ENCODE data around the gene GAPDH. TPM values are rescaled to one million over a fixed set of nuclear protein-coding genes. Genes with fewer than 3 reads are reported as not detected.
A peak's percentile ranks its signal among the peaks of the same experiment; 100 is the strongest.
"Not testable (repeated sequence)": the region's sequence is repeated elsewhere in the genome, so short reads cannot be mapped to it uniquely, and the experiment has no call there.

The GAPDH gene
- total and polyA plus RNA-seq, 3 experiments from 2014 or later: 1,770 to 7,238 (median 7,182) TPM

GRCh38 chr12:6494258-6494743, 40.0 kb upstream of the GAPDH start:
- H3K9me3 Mint-ChIP-seq: no peaks in the 10 kb centered on the region
- Histone ChIP-seq H3K27me3 (ENCODE audit: insufficient read depth, low read length, poor library complexity, severe bottlenecking) (no peaks in the 10 kb centered on the region), H3K4me3 (ENCODE audit: low read length) (peak overlapping the region; percentile 93), H3K9me3 (ENCODE audit: low read length) (no peaks in the 10 kb centered on the region), H3K4me1 (ENCODE audit: insufficient read depth, low read length) (peaks cover 28% of the 10 kb centered on the region), H3K36me3 (ENCODE audit: insufficient read depth, low read length) (peaks cover 9% of the 10 kb centered on the region), H3K27ac (ENCODE audit: low read depth, low read length) (peak overlapping the region; percentile 76)
- peak overlapping the region; percentile 88 to 99 (median 94) for H3K27ac Mint-ChIP-seq
- no peak for DNase-seq
- H3K4me3 Mint-ChIP-seq: peak overlapping the region; percentile 87 to 99 (median 95)
- H3K36me3 Mint-ChIP-seq: peaks cover 0 to 36% (median 2%) of the 10 kb centered on the region in 3 donors
- POLR2A ChIA-PET: interaction anchor here (0.8 to 2.8 kb wide), 2 partner anchors 38 to 40 kb away, joined by 3 to 16 read pairs; partner anchors contain the start of gene GAPDH
- H3K27me3 Mint-ChIP-seq: peaks cover 0 to 2% of the 10 kb centered on the region in 2 donors
- peaks cover 34 to 44% (median 43%) of the 10 kb centered on the region in 3 donors for H3K4me1 Mint-ChIP-seq
- CTCF ChIA-PET: interaction anchor here (0.8 to 3.7 kb wide), 5 partner anchors 29 to 159 kb away, joined by 3 to 14 read pairs (median 3); no protein-coding TSS in a partner anchor

- Histone ChIP-seq H3K27me3 (ENCODE audit: insufficient read depth, low read length, poor library complexity, severe bottlenecking) (no peaks in the 10 kb centered on the region), H3K27ac (ENCODE audit: low read depth, low read length) (no peak overlapping the region), H3K9me3 (ENCODE audit: low read length) (no peaks in the 10 kb centered on the region), H3K4me1 (ENCODE audit: insufficient read depth, low read length) (peaks cover 28% of the 10 kb centered on the region), H3K4me3 (ENCODE audit: low read length) (peak overlapping the region; percentile 93), H3K36me3 (ENCODE audit: insufficient read depth, low read length) (peaks cover 9% of the 10 kb centered on the region)
- Mint-ChIP-seq H3K4me3 (peak overlapping the region; percentile 19 to 99 (median 95)), H3K4me1 (peaks cover 34 to 44% (median 43%) of the 10 kb centered on the region in 3 donors), H3K9me3 (no peaks in the 10 kb centered on the region), H3K36me3 (peaks cover 0 to 38% (median 2%) of the 10 kb centered on the region in 3 donors), H3K27me3 (peaks cover 0 to 2% of the 10 kb centered on the region in 2 donors), H3K27ac (peak overlapping the region; percentile 12 to 99 (median 94))
- ChIA-PET CTCF (interaction anchor here (0.8 to 3.7 kb wide), 5 partner anchors 29 to 160 kb away, joined by 3 to 14 read pairs (median 3); no protein-coding TSS in a partner anchor), POLR2A (interaction anchor here (0.8 to 2.8 kb wide), 2 partner anchors 38 to 40 kb away, joined by 3 to 16 read pairs; partner anchors contain the start of gene GAPDH)
- no peak for DNase-seq
Measured at GRCh38 chr12:6494968-6495367, 39.3 kb upstream of the GAPDH start.

GRCh38 chr12:6497291-6497690, 37.0 kb upstream of the GAPDH start:
- H3K27me3 ChIP-seq (ENCODE audit: insufficient read depth, low read length, poor library complexity, severe bottlenecking); POLR2A ChIA-PET: not testable (repeated sequence)
- peaks cover 0 to 31% (median 0%) of the 10 kb centered on the region in 3 donors for H3K36me3 Mint-ChIP-seq

GRCh38 chr12:6500466-6500865, 33.9 kb upstream of the GAPDH start:
- DNase-seq: no peak
- Histone ChIP-seq H3K9me3 (ENCODE audit: low read length) (no peaks in the 10 kb centered on the region), H3K36me3 (ENCODE audit: insufficient read depth, low read length) (peaks cover 5% of the 10 kb centered on the region), H3K27ac (ENCODE audit: low read depth, low read length) (no peak overlapping the region), H3K27me3 (ENCODE audit: insufficient read depth, low read length, poor library complexity, severe bottlenecking) (no peaks in the 10 kb centered on the region), H3K4me3 (ENCODE audit: low read length) (no peak overlapping the region), H3K4me1 (ENCODE audit: insufficient read depth, low read length) (peaks cover 4% of the 10 kb centered on the region)
- no peaks in the 10 kb centered on the region for H3K27me3 Mint-ChIP-seq
- H3K4me3 Mint-ChIP-seq: no peak overlapping the region
- peak overlapping the region in 2 of 8 donors; percentile 31 to 50 for H3K27ac Mint-ChIP-seq
- peaks cover 0 to 31% (median 0%) of the 10 kb centered on the region in 3 donors for H3K36me3 Mint-ChIP-seq
- H3K9me3 Mint-ChIP-seq: no peaks in the 10 kb centered on the region
- POLR2A ChIA-PET: interaction anchor here (0.5 kb wide), 1 partner anchor 96 kb away, joined by 4 read pairs; no protein-coding TSS in a partner anchor
- CTCF ChIA-PET: interaction anchor here (1.0 kb wide), 1 partner anchor 37 kb away, joined by 3 read pairs; no protein-coding TSS in a partner anchor
- peaks cover 7 to 18% (median 12%) of the 10 kb centered on the region in 3 donors for H3K4me1 Mint-ChIP-seq

More at GRCh38 chr12:6497291-6497690, 37.0 kb upstream of the GAPDH start:
- not testable (repeated sequence) for H3K27me3 Mint-ChIP-seq; H3K9me3 ChIP-seq (ENCODE audit: low read length); H3K27ac ChIP-seq (ENCODE audit: low read depth, low read length); H3K4me3 ChIP-seq (ENCODE audit: low read length); H3K9me3 Mint-ChIP-seq; H3K36me3 ChIP-seq (ENCODE audit: insufficient read depth, low read length); DNase-seq
- peaks cover 29 to 39% (median 36%) of the 10 kb centered on the region in 3 donors for H3K4me1 Mint-ChIP-seq
- CTCF ChIA-PET: interaction anchor here (0.9 to 3.7 kb wide), 3 partner anchors 14 to 41 kb away, joined by 3 to 14 read pairs (median 3); partner anchors contain the start of gene VAMP1
- H3K27ac Mint-ChIP-seq: peak overlapping the region in 3 of 8 donors; percentile 66 to 68 (median 68)
- peaks cover 21% of the 10 kb centered on the region for H3K4me1 ChIP-seq (ENCODE audit: insufficient read depth, low read length)
- peak overlapping the region in 1 of 7 donors; percentile 77 for H3K4me3 Mint-ChIP-seq

- no peaks in the 10 kb centered on the region for H3K9me3 Mint-ChIP-seq
- CTCF ChIA-PET: interaction anchor here (1.2 kb wide), 1 partner anchor 46 kb away, joined by 3 read pairs; no protein-coding TSS in a partner anchor
- peaks cover 20% of the 10 kb centered on the region for H3K36me3 ChIP-seq (ENCODE audit: insufficient read depth, low read length)
- no peak for DNase-seq
- H3K4me3 ChIP-seq (ENCODE audit: low read length): no peak overlapping the region
- H3K4me1 ChIP-seq (ENCODE audit: insufficient read depth, low read length): no peaks in the 10 kb centered on the region
- H3K27ac ChIP-seq (ENCODE audit: low read depth, low read length): no peak overlapping the region
- POLR2A ChIA-PET: no interaction called here
- peaks cover 5 to 14% (median 10%) of the 10 kb centered on the region in 3 donors for H3K4me1 Mint-ChIP-seq
- H3K36me3 Mint-ChIP-seq: peaks cover 12 to 46% (median 13%) of the 10 kb centered on the region in 3 donors
- H3K27me3 Mint-ChIP-seq: no peaks in the 10 kb centered on the region
- H3K4me3 Mint-ChIP-seq: no peak overlapping the region
- peak overlapping the region in 3 of 8 donors; percentile 67 to 83 (median 73) for H3K27ac Mint-ChIP-seq
- no peaks in the 10 kb centered on the region for H3K27me3 ChIP-seq (ENCODE audit: insufficient read depth, low read length, poor library complexity, severe bottlenecking)
- no peaks in the 10 kb centered on the region for H3K9me3 ChIP-seq (ENCODE audit: low read length)
Measured at GRCh38 chr12:6507102-6507998, 27.0 kb upstream of the GAPDH start.

GRCh38 chr12:6508087-6508486, 26.2 kb upstream of the GAPDH start:
- DNase-seq: no peak
- H3K4me1 Mint-ChIP-seq: peaks cover 5 to 14% (median 10%) of the 10 kb centered on the region in 3 donors
- Histone ChIP-seq H3K27ac (ENCODE audit: low read depth, low read length) (no peak overlapping the region), H3K4me3 (ENCODE audit: low read length) (no peak overlapping the region), H3K4me1 (ENCODE audit: insufficient read depth, low read length) (no peaks in the 10 kb centered on the region), H3K36me3 (ENCODE audit: insufficient read depth, low read length) (peaks cover 26% of the 10 kb centered on the region), H3K27me3 (ENCODE audit: insufficient read depth, low read length, poor library complexity, severe bottlenecking) (no peaks in the 10 kb centered on the region), H3K9me3 (ENCODE audit: low read length) (no peaks in the 10 kb centered on the region)
- ChIA-PET CTCF (interaction anchor here (1.2 to 1.3 kb wide), 2 partner anchors 15 to 20 kb away, joined by 3 to 5 read pairs; partner anchors contain the start of gene MRPL51), POLR2A (no interaction called here)
- H3K36me3 Mint-ChIP-seq: peaks cover 16 to 52% (median 20%) of the 10 kb centered on the region in 3 donors
- no peaks in the 10 kb centered on the region for H3K9me3 Mint-ChIP-seq
- H3K27ac Mint-ChIP-seq: no peak overlapping the region
- H3K4me3 Mint-ChIP-seq: no peak overlapping the region
- H3K27me3 Mint-ChIP-seq: peaks cover 0 to 1% of the 10 kb centered on the region in 2 donors

GRCh38 chr12:6520186-6520585, 14.1 kb upstream of the GAPDH start:
- peak overlapping the region in 4 of 8 donors; percentile 16 to 80 (median 64) for H3K27ac Mint-ChIP-seq
- POLR2A ChIA-PET: no interaction called here
- H3K4me3 ChIP-seq (ENCODE audit: low read length): no peak overlapping the region

More at GRCh38 chr12:6520186-6520585, 14.1 kb upstream of the GAPDH start:
- H3K9me3 Mint-ChIP-seq: no peaks in the 10 kb centered on the region
- H3K27ac ChIP-seq (ENCODE audit: low read depth, low read length): no peak overlapping the region
- peaks cover 0 to 5% (median 0%) of the 10 kb centered on the region in 3 donors for H3K4me1 Mint-ChIP-seq
- H3K9me3 ChIP-seq (ENCODE audit: low read length): no peaks in the 10 kb centered on the region
- no peaks in the 10 kb centered on the region for H3K27me3 ChIP-seq (ENCODE audit: insufficient read depth, low read length, poor library complexity, severe bottlenecking)
- DNase-seq: no peak
- peaks cover 61% of the 10 kb centered on the region for H3K36me3 ChIP-seq (ENCODE audit: insufficient read depth, low read length)
- peaks cover 24 to 81% (median 25%) of the 10 kb centered on the region in 3 donors for H3K36me3 Mint-ChIP-seq
- H3K4me3 Mint-ChIP-seq: no peak overlapping the region
- no peaks in the 10 kb centered on the region for H3K4me1 ChIP-seq (ENCODE audit: insufficient read depth, low read length)
- CTCF ChIA-PET: interaction anchor here (1.5 kb wide), 1 partner anchor 17 kb away, joined by 4 read pairs; no protein-coding TSS in a partner anchor
- no peaks in the 10 kb centered on the region for H3K27me3 Mint-ChIP-seq
